Mesodermal cell (in vitro differentiated cells): ENCODE data around the gene NKD1.

ENCODE experiments used
- H3K27ac ChIP-seq: 2 replicates; pipeline ENCODE4 v1.7.0; 2013; ENCODE audit warnings: mild to moderate bottlenecking, low read depth, low read length, moderate library complexity; ENCODE audit not compliant: severe bottlenecking
- H3K36me3 ChIP-seq: 2 replicates; pipeline ENCODE4 v1.7.1; 2013; ENCODE audit warnings: mild to moderate bottlenecking, low read length, moderate library complexity; ENCODE audit not compliant: control insufficient read depth, insufficient read depth
- H3K4me1 ChIP-seq: one replicate; pipeline ENCODE4 v1.7.1; 2013; ENCODE audit warnings: mild to moderate bottlenecking, low read length; ENCODE audit not compliant: insufficient read depth, control insufficient read depth, poor library complexity, severe bottlenecking
- H3K4me3 ChIP-seq: 2 replicates; pipeline ENCODE4 v1.7.0; 2013; ENCODE audit warnings: low read length, control low read depth, mild to moderate bottlenecking; ENCODE audit not compliant: insufficient read depth, poor library complexity, severe bottlenecking; ENCODE audit errors: extremely low read depth
- H3K9me3 ChIP-seq: 2 replicates; pipeline ENCODE4 v1.7.1; 2013; ENCODE audit warnings: mild to moderate bottlenecking, low read length, moderate library complexity; ENCODE audit not compliant: control insufficient read depth
- WGBS, 2 experiments: methylation state at CpG; one replicate each; pipeline ENCODE4 v1.1.5; 2013; ENCODE audit warnings: missing lambda C conversion rate in 2 of 2; ENCODE audit not compliant: insufficient coverage in 2 of 2; 5-methylcytosine and 5-hydroxymethylcytosine counted together

NKD1 gene

GRCh38 chr16:50505714-50506542 lies 42.3 kb upstream of the NKD1 start:
- Histone ChIP-seq H3K36me3 (no peaks in the 10 kb centered on the region), H3K27ac (peak overlapping the region; percentile 1), H3K4me1 (peaks cover 19% of the 10 kb centered on the region), H3K4me3 (no peak overlapping the region), H3K9me3 (no peaks in the 10 kb centered on the region)
- WGBS, 2 experiments = 62 to 78% methylated on average over 9 to 13 of the region's 13 CpGs

- Histone ChIP-seq H3K4me3 (no peak overlapping the region), H3K36me3 (no peaks in the 10 kb centered on the region), H3K27ac (no peak overlapping the region), H3K9me3 (no peaks in the 10 kb centered on the region), H3K4me1 (peaks cover 17% of the 10 kb centered on the region)
- 88 to 98% methylated on average over 4 of the region's 4 CpGs for WGBS, 2 experiments
Measured at GRCh38 chr16:50506543-50506937, 41.7 kb upstream of the NKD1 start.

GRCh38 chr16:50507397-50507796 lies 40.8 kb upstream of the NKD1 start:
- 83 to 97% methylated on average over 3 of the region's 3 CpGs for WGBS, 2 experiments
- H3K36me3 ChIP-seq = no peaks in the 10 kb centered on the region

GRCh38 chr16:50509521-50510341 lies 38.5 kb upstream of the NKD1 start:
- Histone ChIP-seq H3K4me1 (peaks cover 16% of the 10 kb centered on the region), H3K4me3 (no peak overlapping the region), H3K27ac (no peak overlapping the region), H3K9me3 (peaks cover 2% of the 10 kb centered on the region), H3K36me3 (no peaks in the 10 kb centered on the region)
- WGBS, 2 experiments = 70 to 75% methylated on average over 6 to 9 of the region's 10 CpGs

More at GRCh38 chr16:50507397-50507796, 40.8 kb upstream of the NKD1 start:
- H3K9me3 ChIP-seq = no peaks in the 10 kb centered on the region
- no peak overlapping the region for H3K27ac ChIP-seq
- H3K4me3 ChIP-seq = no peak overlapping the region
- peaks cover 17% of the 10 kb centered on the region for H3K4me1 ChIP-seq

- WGBS, 2 experiments = no CpG with 5 or more reads among the region's 1 CpG
- H3K4me1 ChIP-seq = no peaks in the 10 kb centered on the region
Measured at GRCh38 chr16:50515218-50515617, 33.0 kb upstream of the NKD1 start.

DNA sequence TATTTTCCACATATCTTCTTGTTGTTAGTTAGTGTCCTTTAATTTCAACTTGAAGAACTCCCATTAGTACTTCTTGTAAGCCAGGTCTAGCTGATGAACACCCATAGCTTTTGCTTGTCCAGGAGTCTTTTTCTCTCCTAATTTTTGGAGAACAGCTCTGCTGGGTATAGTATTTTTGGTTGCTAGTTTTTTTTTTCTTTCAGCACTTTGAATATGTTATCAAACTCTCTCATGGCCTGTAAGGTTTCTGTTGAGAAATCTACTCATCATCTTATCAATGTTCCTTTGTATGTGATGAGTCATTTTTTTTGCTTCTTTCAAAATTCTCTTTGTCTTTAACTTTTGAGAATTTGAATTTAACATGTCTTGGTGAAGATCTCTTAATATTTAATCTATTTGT lies 31.8 kb upstream of the NKD1 start:
- Histone ChIP-seq H3K27ac (no peak overlapping the region), H3K4me1 (peaks cover 11% of the 10 kb centered on the region), H3K9me3 (peaks cover 13% of the 10 kb centered on the region)

More at GRCh38 chr16:50515218-50515617, 33.0 kb upstream of the NKD1 start:
- Histone ChIP-seq H3K36me3 (no peaks in the 10 kb centered on the region), H3K9me3 (peaks cover 13% of the 10 kb centered on the region), H3K27ac (no peak overlapping the region), H3K4me3 (no peak overlapping the region)

DNA sequence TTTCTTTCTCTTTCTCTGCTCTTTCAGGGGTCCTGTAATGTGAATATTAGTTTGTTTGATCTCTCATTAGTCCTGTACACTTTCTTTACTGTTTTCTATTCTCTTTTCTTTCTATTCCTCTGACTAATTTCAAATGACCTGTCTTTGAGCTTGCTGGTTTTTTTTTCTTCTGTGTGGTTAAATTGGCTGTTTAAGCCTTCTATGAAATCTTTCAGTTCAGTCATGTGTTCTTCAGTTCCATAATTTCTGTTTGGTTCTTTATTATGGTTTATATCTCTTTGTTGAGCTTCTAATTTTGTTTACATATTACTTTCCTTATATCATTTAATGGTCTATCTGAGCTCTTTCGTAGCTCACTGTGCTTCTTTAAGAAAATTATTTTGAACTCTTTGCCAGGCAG lies 31.3 kb upstream of the NKD1 start:
- Histone ChIP-seq H3K36me3 (no peaks in the 10 kb centered on the region), H3K4me3 (no peak overlapping the region), H3K27ac (no peak overlapping the region), H3K4me1 (peaks cover 13% of the 10 kb centered on the region), H3K9me3 (peaks cover 13% of the 10 kb centered on the region)
- WGBS, 2 experiments = 67% methylated on average over 1 of the region's 1 CpG; no CpG with 5 or more reads in 1 of the 2 experiments

More for the DNA sequence above, 31.8 kb upstream of the NKD1 start:
- H3K36me3 ChIP-seq = no peaks in the 10 kb centered on the region
- H3K4me3 ChIP-seq = no peak overlapping the region

- H3K27ac ChIP-seq = no peak overlapping the region
- H3K9me3 ChIP-seq = peaks cover 13% of the 10 kb centered on the region
- H3K4me3 ChIP-seq = no peak overlapping the region
- WGBS, 2 experiments = 80 to 92% methylated on average over 1 to 2 of the region's 2 CpGs
- H3K4me1 ChIP-seq = peaks cover 13% of the 10 kb centered on the region
- H3K36me3 ChIP-seq = no peaks in the 10 kb centered on the region
Measured at GRCh38 chr16:50517450-50518252, 30.5 kb upstream of the NKD1 start.

DNA sequence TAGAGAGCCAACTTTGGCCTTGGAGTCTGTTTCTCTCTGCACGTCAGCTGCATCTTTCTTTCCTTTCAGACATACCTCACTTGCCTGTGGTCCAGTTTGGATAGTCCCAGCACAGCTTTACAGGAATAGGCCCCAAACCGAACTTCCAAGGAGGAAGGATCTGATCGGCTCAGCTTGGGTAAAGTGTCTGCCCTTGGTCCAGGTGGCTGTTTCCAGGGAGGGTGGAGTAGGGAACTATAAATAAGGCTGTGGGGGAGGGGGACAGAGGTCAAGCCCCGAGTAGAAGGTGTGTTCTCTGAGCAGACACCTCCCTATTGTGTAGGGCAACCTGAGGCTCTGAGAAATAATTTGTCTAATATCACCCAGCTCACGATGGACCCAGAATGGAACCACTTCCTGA lies 29.2 kb upstream of the NKD1 start:
- Histone ChIP-seq H3K4me1 (peaks cover 13% of the 10 kb centered on the region), H3K27ac (no peak overlapping the region), H3K4me3 (no peak overlapping the region), H3K36me3 (no peaks in the 10 kb centered on the region), H3K9me3 (peaks cover 13% of the 10 kb centered on the region)
- 92% methylated on average over 2 to 3 of the region's 5 CpGs for WGBS, 2 experiments

DNA sequence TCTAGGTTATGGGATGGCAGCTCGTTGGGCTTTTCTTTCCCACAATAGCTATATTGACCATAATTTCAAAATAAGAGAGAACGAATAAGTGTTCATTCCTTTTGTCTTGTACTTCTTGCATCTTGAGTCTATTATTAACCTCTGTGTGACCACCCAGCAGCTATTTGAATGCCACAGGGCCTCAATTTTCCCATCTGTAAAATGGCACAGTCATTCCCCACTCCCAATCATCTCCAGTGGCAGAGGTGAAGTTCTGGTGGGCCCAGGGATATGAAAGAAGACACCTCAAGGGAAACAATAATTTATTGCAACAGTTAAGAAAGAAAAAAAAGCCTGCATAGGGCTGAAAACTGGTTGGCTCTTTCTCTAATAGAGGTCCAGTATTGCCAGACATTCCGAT lies 28.6 kb upstream of the NKD1 start:
- Histone ChIP-seq H3K9me3 (peaks cover 13% of the 10 kb centered on the region), H3K27ac (no peak overlapping the region), H3K4me1 (peaks cover 13% of the 10 kb centered on the region), H3K36me3 (no peaks in the 10 kb centered on the region), H3K4me3 (no peak overlapping the region)
- WGBS, 2 experiments = 91 to 100% methylated on average over 1 to 3 of the region's 3 CpGs
